Neural progenitor cell (in vitro differentiated cells): ENCODE data around the gene ALKBH1. TPM values are rescaled to one million over a fixed set of nuclear protein-coding genes. Genes with fewer than 3 reads are reported as not detected.
"Not testable (repeated sequence)": the region's sequence is repeated elsewhere in the genome, so short reads cannot be mapped to it uniquely, and the experiment has no call there.

Source experiments
- DNase-seq: peaks from one replicate; pipeline ENCODE4 v3.0.0-alpha.2; 2016; ENCODE audit warnings: low spot score
- H2AFZ ChIP-seq: fragments of 200-600 bp; sonication (generic); replicated peaks from 2 replicates; pipeline ENCODE4 v1.6.1; 2016; ENCODE audit warnings: antibody characterized with exemption
- H3F3A ChIP-seq: fragments of 200-600 bp; sonication (generic); 2 replicates; pipeline ENCODE4 v1.6.1; 2016; ENCODE audit warnings: antibody characterized with exemption, low read depth
- H3K27ac ChIP-seq: fragments of 200-600 bp; sonication (generic); 2 replicates; pipeline ENCODE4 v1.5.1; 2016; ENCODE audit warnings: mild to moderate bottlenecking
- H3K27me3 ChIP-seq: fragments of 200-600 bp; sonication (generic); 2 replicates; pipeline ENCODE4 v1.6.1; 2016; ENCODE audit warnings: mild to moderate bottlenecking, moderate library complexity
- H3K36me3 ChIP-seq: fragments of 200-600 bp; sonication (generic); 2 replicates; pipeline ENCODE4 v1.5.1; 2016
- H3K4me1 ChIP-seq: fragments of 200-600 bp; sonication (generic); 2 replicates; pipeline ENCODE4 v1.6.1; 2016; ENCODE audit warnings: mixed run types
- H3K4me2 ChIP-seq: fragments of 200-600 bp; sonication (generic); 2 replicates; pipeline ENCODE4 v1.6.1; 2016
- H3K4me3 ChIP-seq: fragments of 200-600 bp; sonication (generic); 2 replicates; pipeline ENCODE4 v1.5.1; 2016
- H3K79me2 ChIP-seq: fragments of 200-600 bp; sonication (generic); 2 replicates; pipeline ENCODE4 v1.6.1; 2016; ENCODE audit warnings: low read depth
- H3K9ac ChIP-seq: fragments of 200-600 bp; sonication (generic); 2 replicates; pipeline ENCODE4 v1.6.1; 2016
- H3K9me3 ChIP-seq: fragments of 200-600 bp; sonication (generic); 2 replicates; pipeline ENCODE4 v1.5.1; 2016; ENCODE audit warnings: low read depth
- H4K20me1 ChIP-seq: fragments of 200-600 bp; sonication (generic); 2 replicates; pipeline ENCODE4 v1.6.1; 2016; ENCODE audit warnings: low read depth
- H3K27ac Mint-ChIP-seq: 3 replicates; pipeline ENCODE4 v1.8.0; 2021; ENCODE audit warnings: mixed read lengths
- H3K27me3 Mint-ChIP-seq: 2 replicates; pipeline ENCODE4 v1.8.0; 2022; ENCODE audit warnings: low read depth, mild to moderate bottlenecking, inconsistent platforms, moderate library complexity, mixed read lengths; ENCODE audit not compliant: insufficient read depth
- H3K36me3 Mint-ChIP-seq: 3 replicates; pipeline ENCODE4 v1.8.0; 2021; ENCODE audit warnings: mixed read lengths
- H3K4me1 Mint-ChIP-seq: 3 replicates; pipeline ENCODE4 v1.8.0; 2021; ENCODE audit warnings: mixed read lengths
- H3K4me3 Mint-ChIP-seq: 3 replicates; pipeline ENCODE4 v1.8.0; 2021; ENCODE audit warnings: mild to moderate bottlenecking, moderate library complexity, mixed read lengths
- H3K9me3 Mint-ChIP-seq: 3 replicates; pipeline ENCODE4 v1.8.0; 2020; ENCODE audit warnings: mixed read lengths
- CTCF ChIP-seq: fragments of 200-600 bp; sonication (generic); IDR thresholded peaks from 2 replicates; pipeline ENCODE4 v1.5.1; 2017; ENCODE audit warnings: antibody characterized with exemption, mild to moderate bottlenecking
- EZH2 ChIP-seq: fragments of 200-600 bp; sonication (generic); IDR thresholded peaks from 2 replicates; pipeline ENCODE4 v1.6.1; 2017; ENCODE audit warnings: antibody characterized with exemption, mild to moderate bottlenecking, moderate library complexity
- EZH2phosphoT487 ChIP-seq: fragments of 200-600 bp; sonication (generic); IDR thresholded peaks from 2 replicates; pipeline ENCODE4 v1.6.1; 2017; ENCODE audit warnings: antibody characterized with exemption
- total RNA-seq: library from RNA; depleted of rRNA; stranded (reverse); fragments of >200 nt; gene quantifications from 2 replicates; pipeline ENCODE4 v1.2.3, GENCODE V29; 2015; ENCODE audit warnings: low replicate concordance

ALKBH1 gene
- total RNA-seq, 1 donor from 2014 or later: 19.2 TPM

GRCh38 chr14:77641534-77642341 is 66.1 kb downstream of the ALKBH1 start:
- Histone ChIP-seq H3K27me3 (no peaks in the 10 kb centered on the region), H3K27ac (no peak overlapping the region), H3K4me3 (no peak overlapping the region), H3K36me3 (no peaks in the 10 kb centered on the region), H3K4me1 (no peaks in the 10 kb centered on the region), H3K4me2 (no peak overlapping the region), H3F3A (no peaks in the 10 kb centered on the region), H3K9ac (no peak overlapping the region), H3K79me2 (no peaks in the 10 kb centered on the region), H2AFZ (no peak overlapping the region), H4K20me1 (no peaks in the 10 kb centered on the region), H3K9me3 (no peaks in the 10 kb centered on the region)
- TF ChIP-seq EZH2phosphoT487: no peak
- H3K4me3 Mint-ChIP-seq: no peak overlapping the region
- DNase-seq: no peak
- H3K27ac Mint-ChIP-seq: no peak overlapping the region
- peaks cover 3% of the 10 kb centered on the region for H3K9me3 Mint-ChIP-seq
- peaks cover 6% of the 10 kb centered on the region for H3K4me1 Mint-ChIP-seq
- H3K27me3 Mint-ChIP-seq: peaks cover 9% of the 10 kb centered on the region
- H3K36me3 Mint-ChIP-seq: no peaks in the 10 kb centered on the region

- Mint-ChIP-seq H3K4me3 (no peak overlapping the region), H3K4me1 (peaks cover 6% of the 10 kb centered on the region), H3K27me3 (peaks cover 9% of the 10 kb centered on the region), H3K27ac (no peak overlapping the region), H3K9me3 (peaks cover 7% of the 10 kb centered on the region), H3K36me3 (no peaks in the 10 kb centered on the region)
- no peaks in the 10 kb centered on the region for H3K4me1 ChIP-seq
- no peak for TF ChIP-seq EZH2phosphoT487
- TF ChIP-seq CTCF: no peak
- TF ChIP-seq EZH2: no peak
- H3K4me3 ChIP-seq: no peak overlapping the region
- H3K9me3 ChIP-seq: no peaks in the 10 kb centered on the region
- no peak overlapping the region for H2AFZ ChIP-seq
- no peaks in the 10 kb centered on the region for H4K20me1 ChIP-seq
- H3K79me2 ChIP-seq: no peaks in the 10 kb centered on the region
- no peak overlapping the region for H3K27ac ChIP-seq
- H3K9ac ChIP-seq: no peak overlapping the region
- no peak for DNase-seq
- H3K4me2 ChIP-seq: no peak overlapping the region
- no peaks in the 10 kb centered on the region for H3F3A ChIP-seq
- H3K36me3 ChIP-seq: no peaks in the 10 kb centered on the region
- H3K27me3 ChIP-seq: no peaks in the 10 kb centered on the region
These were observed 66.9 kb downstream of the ALKBH1 start for GRCh38 chr14:77640756-77641533.

- Histone ChIP-seq H3K27ac (no peak overlapping the region), H3K4me1 (no peaks in the 10 kb centered on the region), H3K79me2 (no peaks in the 10 kb centered on the region), H3K27me3 (no peaks in the 10 kb centered on the region), H4K20me1 (no peaks in the 10 kb centered on the region), H3K9me3 (peaks cover 1% of the 10 kb centered on the region), H3K9ac (no peak overlapping the region), H2AFZ (no peak overlapping the region), H3K4me2 (no peak overlapping the region), H3K4me3 (no peak overlapping the region), H3K36me3 (no peaks in the 10 kb centered on the region), H3F3A (no peaks in the 10 kb centered on the region)
- H3K36me3 Mint-ChIP-seq: no peaks in the 10 kb centered on the region
- no peak for TF ChIP-seq EZH2phosphoT487
- no peak for TF ChIP-seq EZH2
- TF ChIP-seq CTCF: no peak
- H3K27ac Mint-ChIP-seq: no peak overlapping the region
- peaks cover 14% of the 10 kb centered on the region for H3K27me3 Mint-ChIP-seq
- no peak for DNase-seq
- no peak overlapping the region for H3K4me3 Mint-ChIP-seq
- peaks cover 6% of the 10 kb centered on the region for H3K4me1 Mint-ChIP-seq
- peaks cover 18% of the 10 kb centered on the region for H3K9me3 Mint-ChIP-seq
These were observed 69.1 kb downstream of the ALKBH1 start for GRCh38 chr14:77638771-77639171.

- H3K79me2 ChIP-seq, H3K27me3 ChIP-seq, H3K4me1 Mint-ChIP-seq, H3K4me2 ChIP-seq, H3K4me3 ChIP-seq, H2AFZ ChIP-seq, H3K27ac ChIP-seq, H3K9ac ChIP-seq, H3K4me1 ChIP-seq, H3K27ac Mint-ChIP-seq, H3K4me3 Mint-ChIP-seq, H3K36me3 ChIP-seq, H4K20me1 ChIP-seq, H3F3A ChIP-seq, DNase-seq, H3K36me3 Mint-ChIP-seq: not testable (repeated sequence)
- peaks cover 22% of the 10 kb centered on the region for H3K9me3 ChIP-seq
- Mint-ChIP-seq H3K9me3 (peaks cover 32% of the 10 kb centered on the region), H3K27me3 (peaks cover 18% of the 10 kb centered on the region)
These were observed 72.0 kb downstream of the ALKBH1 start for GRCh38 chr14:77635869-77636268.

- not testable (repeated sequence) for H3K27ac ChIP-seq, H3K9ac ChIP-seq, H3K36me3 ChIP-seq, H3F3A ChIP-seq, H3K4me1 ChIP-seq, H3K4me3 ChIP-seq, H3K27me3 ChIP-seq, DNase-seq, H3K4me2 ChIP-seq, H3K4me3 Mint-ChIP-seq, H3K36me3 Mint-ChIP-seq, H3K4me1 Mint-ChIP-seq, H3K27ac Mint-ChIP-seq, H3K79me2 ChIP-seq, H2AFZ ChIP-seq, H4K20me1 ChIP-seq
- Mint-ChIP-seq H3K9me3 (peaks cover 34% of the 10 kb centered on the region), H3K27me3 (peaks cover 18% of the 10 kb centered on the region)
- peaks cover 22% of the 10 kb centered on the region for H3K9me3 ChIP-seq
These were observed 72.4 kb downstream of the ALKBH1 start for GRCh38 chr14:77635466-77635865.
